Measurements from ENCODE around the gene VAV3.
"Not testable (repeated sequence)": the region's sequence is repeated elsewhere in the genome, so short reads cannot be mapped to it uniquely, and the experiment has no call there.

VAV3 gene

DNA sequence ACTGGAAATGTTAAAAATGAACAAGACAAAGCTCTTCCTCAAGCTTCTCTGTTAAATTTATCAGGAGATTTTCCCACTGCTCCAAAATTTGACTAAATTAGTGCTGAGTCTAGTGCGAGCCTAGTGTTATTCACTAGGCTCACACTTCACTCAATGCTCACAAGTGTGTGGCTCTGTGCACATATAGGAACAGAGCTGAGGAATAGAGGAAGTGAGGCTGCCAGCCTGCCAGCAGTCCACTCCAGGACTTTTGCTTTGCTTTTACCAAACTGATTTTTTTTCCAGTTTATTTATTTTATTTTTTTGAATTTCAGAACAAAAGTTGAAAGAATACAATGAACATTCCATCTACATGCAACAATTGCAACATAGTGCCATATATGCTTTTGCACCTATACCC, 87.2 kb downstream of the VAV3 start:
- DNase-seq: no peak

GRCh38 chr1:107877092-107877491, 87.9 kb downstream of the VAV3 start:
- DNase-seq: peak; percentile 67

GRCh38 chr1:107875689-107876088, 89.3 kb downstream of the VAV3 start:
- DNase-seq: no peak

DNA sequence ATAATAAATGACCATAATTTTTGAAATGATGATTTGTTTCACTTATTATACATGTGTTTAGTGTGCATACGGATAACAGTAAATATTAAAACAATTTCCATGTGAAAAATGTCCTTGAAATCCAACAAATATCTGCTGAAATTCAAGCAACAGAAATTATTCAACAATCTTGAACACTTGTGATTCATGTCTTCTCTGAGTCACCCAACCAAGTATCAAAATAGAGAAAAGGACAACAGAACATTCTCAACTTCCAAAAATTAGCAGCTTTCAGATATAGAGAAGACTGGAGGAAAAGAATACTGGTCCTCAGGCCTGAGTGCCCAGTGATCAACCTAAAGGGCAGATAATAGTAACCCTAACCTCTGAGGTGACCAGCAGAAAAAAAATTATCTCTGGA, 90.8 kb downstream of the VAV3 start:
- DNase-seq: no peak

- DNase-seq: no peak
Observed at GRCh38 chr1:107871687-107872395, 93.1 kb downstream of the VAV3 start.

DNA sequence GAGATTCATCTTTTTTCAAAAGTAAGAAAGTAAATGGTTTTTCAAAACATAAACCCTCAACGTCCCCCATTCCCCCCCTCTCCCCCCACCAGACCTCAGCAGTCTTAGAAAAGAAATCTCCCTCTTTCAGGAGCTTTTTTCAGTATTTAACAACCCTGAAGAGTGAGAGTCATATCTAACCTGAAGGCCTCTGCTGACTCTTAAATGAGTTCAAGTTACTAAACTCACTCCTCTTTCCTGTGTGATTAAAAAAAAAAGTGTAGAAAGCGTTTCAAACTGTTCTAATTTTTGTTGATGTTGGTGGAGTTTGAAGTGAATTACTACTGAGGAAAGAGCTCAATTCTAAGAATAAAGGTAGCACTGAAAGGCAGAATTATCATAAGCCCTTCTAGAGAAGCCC, 93.7 kb downstream of the VAV3 start:
- DNase-seq: no peak

DNA sequence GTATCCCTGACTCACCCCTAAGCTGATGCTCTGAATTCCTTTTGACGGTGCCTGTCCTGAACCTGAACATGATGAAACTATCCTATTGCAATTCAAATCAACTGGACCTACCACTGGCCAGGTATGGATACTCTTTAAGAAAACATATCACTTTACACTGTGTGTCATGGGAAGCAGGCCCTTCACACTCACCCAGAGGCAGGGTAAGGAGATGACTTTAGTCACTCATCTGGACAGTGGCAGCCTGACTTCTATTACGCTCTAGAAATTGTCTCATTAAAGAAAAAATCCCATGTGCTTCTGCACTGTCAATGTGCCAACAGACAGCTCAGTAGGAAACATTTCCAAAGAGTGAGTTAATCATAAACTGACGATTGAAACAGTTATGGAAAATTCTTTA, 94.3 kb downstream of the VAV3 start:
- no peak for DNase-seq

DNA sequence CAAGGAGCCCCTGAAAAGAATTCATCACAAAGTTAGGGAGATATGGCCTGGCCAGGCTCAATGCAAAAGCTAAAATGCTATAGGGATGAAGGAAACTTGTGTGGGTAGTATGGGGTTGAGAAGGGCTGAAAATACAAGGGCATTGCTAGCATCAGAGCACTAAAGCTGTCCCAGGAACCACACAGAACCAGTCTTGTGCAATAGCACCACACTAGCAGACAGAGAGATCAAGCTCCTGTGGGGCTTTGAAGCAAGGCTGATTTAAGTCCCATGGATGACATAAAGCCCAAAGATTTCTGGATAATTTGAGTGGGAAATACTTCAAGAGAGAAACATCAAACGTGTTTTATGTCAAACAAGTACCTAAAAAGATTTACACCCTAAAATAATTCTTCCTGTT, 97.1 kb downstream of the VAV3 start:
- DNase-seq: no peak

DNA sequence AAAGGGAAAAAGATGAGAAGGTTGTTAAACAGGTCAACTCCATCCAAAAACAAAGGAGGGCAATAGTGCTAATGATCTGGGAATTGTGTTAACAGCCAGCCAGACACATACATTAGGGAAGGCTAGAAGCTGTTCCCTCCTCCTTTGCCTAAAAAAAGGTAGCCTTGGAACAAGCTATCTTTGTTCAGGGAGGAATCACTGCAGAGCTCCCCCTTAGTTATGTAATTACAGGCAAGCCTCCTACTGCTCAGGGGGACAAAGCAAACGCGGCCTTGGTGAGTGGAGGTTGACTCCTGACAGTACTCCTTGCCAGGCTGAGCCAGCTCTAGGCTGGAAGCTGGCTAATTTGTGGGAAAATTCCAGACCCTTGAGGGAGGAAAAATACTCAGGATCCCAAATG, 97.6 kb downstream of the VAV3 start:
- no peak for DNase-seq

- no peak for DNase-seq
Observed at GRCh38 chr1:107866870-107867269, 98.1 kb downstream of the VAV3 start.

DNA sequence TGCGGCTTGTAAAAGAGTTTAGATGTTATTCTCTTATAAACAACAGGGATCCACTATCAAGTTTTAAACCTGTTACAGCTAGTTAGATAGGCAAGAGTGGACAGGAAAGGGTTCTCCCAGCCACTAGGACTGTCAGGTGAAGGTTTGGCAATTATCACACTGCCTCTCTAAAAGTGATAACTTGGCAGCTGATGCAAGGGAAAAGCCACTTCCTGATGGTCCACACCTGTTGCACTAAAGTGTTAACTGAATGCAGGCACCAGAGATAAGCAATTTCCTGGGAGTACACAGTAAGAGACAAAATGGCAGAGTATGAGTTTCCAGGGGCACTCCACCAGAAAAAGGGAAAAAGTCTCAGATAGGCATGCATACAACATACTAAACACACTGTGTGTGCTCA, 99.4 kb downstream of the VAV3 start:
- DNase-seq: no peak

GRCh38 chr1:107863342-107863741, 101.6 kb downstream of the VAV3 start:
- DNase-seq: no peak

- no peak for DNase-seq
Observed at GRCh38 chr1:107862064-107862463, 102.9 kb downstream of the VAV3 start.

- no peak for DNase-seq
Observed at GRCh38 chr1:107858323-107858722, 106.7 kb downstream of the VAV3 start.

DNA sequence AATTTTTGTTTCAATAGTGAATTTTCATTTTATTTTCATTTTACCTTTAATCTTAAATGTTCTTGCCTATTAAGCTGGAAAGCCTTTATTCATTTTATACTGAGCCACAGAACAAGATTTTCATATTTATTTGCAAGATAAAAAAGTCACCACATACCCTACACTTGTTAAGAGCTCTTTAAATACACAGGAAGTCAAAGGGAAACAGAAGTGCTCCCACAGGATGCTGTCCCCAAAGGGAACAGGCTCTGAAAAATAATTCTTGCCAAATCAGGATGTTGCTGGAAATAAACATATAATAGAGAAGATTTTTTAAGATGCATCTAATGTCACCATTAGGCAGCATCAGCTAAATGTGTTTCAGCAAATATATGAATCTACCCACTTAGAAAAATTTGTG, 113.6 kb downstream of the VAV3 start:
- DNase-seq: no peak

- DNase-seq: not testable (repeated sequence)
Observed at GRCh38 chr1:107844541-107845194, 120.3 kb downstream of the VAV3 start.

DNA sequence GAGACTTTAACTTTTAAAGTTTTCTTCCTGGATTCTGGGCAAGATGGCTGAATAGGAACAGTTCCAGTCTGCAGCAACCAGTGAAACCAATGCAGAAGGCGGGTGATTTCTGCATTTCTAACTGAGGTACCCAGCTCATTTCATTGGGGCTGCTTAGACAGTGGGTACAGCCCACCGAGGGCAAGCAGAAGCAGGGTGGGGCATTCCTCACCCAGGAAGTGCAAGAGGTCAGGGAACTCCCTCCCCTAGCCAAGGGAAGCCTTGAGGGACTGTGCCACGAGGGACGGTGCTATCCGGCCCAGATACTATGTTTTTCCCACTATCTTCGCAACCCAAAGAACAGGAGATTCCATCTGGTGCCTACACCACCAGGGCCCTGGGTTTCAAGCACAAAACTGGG, 121.0 kb downstream of the VAV3 start:
- no peak for DNase-seq

DNA sequence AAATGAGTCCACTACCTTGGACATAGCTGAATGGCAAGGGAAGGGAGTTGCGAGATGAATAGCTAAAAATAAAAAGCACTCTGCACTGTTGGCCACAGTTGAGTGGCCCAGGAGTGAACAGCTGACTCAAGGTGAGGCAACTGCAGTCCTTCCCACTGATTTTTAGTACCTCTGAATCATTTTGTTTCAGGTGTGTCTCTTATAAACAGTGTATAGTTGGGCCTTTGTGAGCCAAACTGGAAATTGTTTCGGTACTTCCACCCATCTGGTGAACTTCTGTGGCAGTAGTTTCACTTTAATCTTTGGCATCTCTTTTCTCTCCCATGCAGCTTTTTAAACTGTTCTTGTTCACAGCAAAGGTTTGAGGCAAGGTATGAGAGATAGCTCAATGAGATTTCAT, 122.7 kb downstream of the VAV3 start:
- no peak for DNase-seq

- DNase-seq: no peak
Observed at GRCh38 chr1:107840725-107841124, 124.3 kb downstream of the VAV3 start.

GRCh38 chr1:107838056-107838455, 126.9 kb downstream of the VAV3 start:
- DNase-seq: no peak

- peak; percentile 10 for DNase-seq
Observed at GRCh38 chr1:107835151-107835670, 129.8 kb downstream of the VAV3 start.

GRCh38 chr1:107833061-107833460, 131.9 kb downstream of the VAV3 start:
- DNase-seq: no peak

- DNase-seq: no peak
Observed at GRCh38 chr1:107831921-107832320, 133.1 kb downstream of the VAV3 start.

DNA sequence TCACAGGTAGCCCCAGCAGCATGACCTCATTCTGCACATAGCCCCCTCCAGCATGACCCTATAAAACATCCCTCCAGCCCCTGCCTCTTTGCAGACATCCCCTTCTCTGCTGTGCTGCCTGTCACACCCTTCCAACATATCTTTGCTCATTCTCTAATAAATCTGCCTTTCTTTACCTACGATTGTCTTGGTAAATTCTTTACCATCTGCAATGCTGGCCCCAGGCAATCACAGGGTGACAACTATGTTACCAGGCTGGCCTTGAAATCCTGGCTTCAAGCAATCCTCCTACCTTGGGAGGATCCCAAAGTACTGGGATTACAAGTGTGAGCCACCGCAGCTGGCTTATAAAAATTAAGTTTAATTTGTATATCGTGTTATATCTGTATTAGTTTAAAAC, 134.5 kb downstream of the VAV3 start:
- DNase-seq: no peak

DNA sequence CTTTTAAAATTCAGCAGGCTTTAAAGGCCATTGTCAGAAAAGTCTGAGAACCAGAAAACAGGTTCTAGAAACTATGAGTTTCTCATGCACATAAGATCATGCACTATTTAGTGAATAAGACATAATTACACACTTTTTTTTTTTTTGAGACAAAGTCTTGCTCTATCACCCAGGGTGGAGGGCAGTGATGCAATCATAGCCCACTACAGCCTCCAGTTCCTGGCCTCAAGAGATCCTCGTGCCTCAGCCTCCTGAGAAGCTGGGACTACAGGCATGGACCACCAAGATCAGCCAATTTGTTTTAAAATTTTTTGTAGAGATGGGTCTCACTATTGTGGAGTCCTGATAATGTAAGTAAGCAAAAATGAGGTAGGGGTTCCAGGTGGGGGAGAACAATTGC, 134.9 kb downstream of the VAV3 start:
- DNase-seq: no peak
